ENCODE results near the gene ELMOD3.

GRCh38 chr2:85324639-85325465 lies 29.7 kb upstream of the ELMOD3 start:
- no peak for TF ChIP-seq RFX5 (IDR thresholded peaks at IDR 0.05)
- TF ChIP-seq CTCF (IDR thresholded peaks at IDR 0.05) = no peak
- TF ChIP-seq TFCP2L1 (CRISPR knock-in tag; IDR thresholded peaks at IDR 0.05) = no peak
- no peak for TF ChIP-seq EP300 (IDR thresholded peaks at IDR 0.05)
- no peak for TF ChIP-seq RAD21 (conservative IDR thresholded peaks at IDR 0.05 in 1 of 2, IDR thresholded peaks at IDR 0.05 in 1 of 2)
- TF ChIP-seq MAX (IDR thresholded peaks at IDR 0.05) = no peak
- TF ChIP-seq E2F6 (IDR thresholded peaks at IDR 0.05; ENCODE audit: borderline replicate concordance, low read depth) = no peak
- TF ChIP-seq NFE2L2 (conservative IDR thresholded peaks at IDR 0.05; ENCODE audit: low read length) = no peak
- TF ChIP-seq CBX2 (IDR thresholded peaks at IDR 0.05; ENCODE audit: borderline replicate concordance, low read depth) = no peak
- TF ChIP-seq SMC3 (IDR thresholded peaks at IDR 0.05) = no peak
- TF ChIP-seq REST (IDR thresholded peaks at IDR 0.05) = no peak

Data from A549 (cell line).